GM12878 (cell line): Measurements from ENCODE around the gene SLC22A6. TPM values are rescaled to one million over a fixed set of nuclear protein-coding genes. Genes with fewer than 3 reads are reported as not detected.

Experiments used
- ATAC-seq: fragments of 200-7000 bp; cut with Tn5 transposase; 3 replicates; pipeline ENCODE4 v1.9.1; 2020; ENCODE audit warnings: mild to moderate bottlenecking, moderate library complexity
- BruUV-seq: library from RNA; stranded (reverse); fragments of 400-500 nt; replicated peaks from 2 replicates; lab custom pipeline; 2021; lab: Mats Ljungman, UMichigan
- CTCF ChIA-PET: fragments of 300-600 bp; sonication (Branson Sonifier 250); formaldehyde crosslinking; extraction: SDS; loops from one replicate; lab custom pipeline; 2021; ENCODE audit warnings: inconsistent platforms; lab: Yijun Ruan, JAX
- POLR2A ChIA-PET: fragments of 350-600 bp; formaldehyde crosslinking; extraction: SDS; loops from one replicate; lab custom pipeline; 2021; ENCODE audit warnings: inconsistent platforms; lab: Charles Lee
- RAD21 ChIA-PET: fragments of 300-600 bp; sonication (Branson Sonifier 250); formaldehyde crosslinking; loops from one replicate; lab custom pipeline; 2023; ENCODE audit warnings: antibody characterized with exemption; ENCODE audit not compliant: unreplicated experiment; lab: Charles Lee
- SMC1A ChIA-PET: fragments of 300-600 bp; sonication (Branson Sonifier 250); formaldehyde crosslinking; loops from one replicate; lab custom pipeline; 2023; ENCODE audit not compliant: unreplicated experiment, uncharacterized antibody; lab: Charles Lee
- DNase-seq: peaks from one replicate; pipeline ENCODE4 v3.0.0-alpha.2; 2011; ENCODE audit warnings: low read depth, low spot score
- FAIRE-seq: peaks from 3 replicates; lab custom pipeline; 2011; peaks lifted over from hg19 to GRCh38; lab: Jason Lieb, UNC
- H2AFZ ChIP-seq: 2 replicates; pipeline ENCODE4 v1.6.0; 2011; ENCODE audit warnings: low read depth, low read length, control low read depth; ENCODE audit not compliant: control insufficient read depth
- H3K27ac ChIP-seq: 2 replicates; pipeline ENCODE4 v1.5.1; 2011; ENCODE audit warnings: control low read depth; ENCODE audit not compliant: control insufficient read depth, insufficient read depth
- H3K27me3 ChIP-seq, 2 experiments: replicated peaks in 1 of 2; 2 replicates each; pipeline versions ENCODE4 v1.6.0 to v1.6.1; 2011; ENCODE audit warnings: low read length in 1 of 2; ENCODE audit not compliant: control insufficient read depth in 2 of 2, insufficient read depth in 2 of 2
- H3K36me3 ChIP-seq, 2 experiments: 2 replicates each; pipeline ENCODE4 v1.5.1; 2011; ENCODE audit warnings: low read length in 1 of 2; ENCODE audit not compliant: control insufficient read depth in 2 of 2, insufficient read depth in 2 of 2
- H3K4me1 ChIP-seq: 2 replicates; pipeline ENCODE4 v1.6.1; 2011; ENCODE audit warnings: mild to moderate bottlenecking, low read length, moderate library complexity, mixed read lengths; ENCODE audit not compliant: control insufficient read depth, insufficient read depth
- H3K4me2 ChIP-seq: 2 replicates; pipeline ENCODE4 v1.6.0; 2011; ENCODE audit warnings: control low read depth; ENCODE audit not compliant: control insufficient read depth, insufficient read depth
- H3K4me3 ChIP-seq: fragments of 200-600 bp; sonication (generic); 2 replicates; pipeline ENCODE4 v1.5.1; 2016
- H3K79me2 ChIP-seq: 2 replicates; pipeline ENCODE4 v1.6.0; 2011; ENCODE audit warnings: low read length; ENCODE audit not compliant: control insufficient read depth, insufficient read depth
- H3K9ac ChIP-seq: 2 replicates; pipeline ENCODE4 v1.8.0; 2011; ENCODE audit warnings: low read length, control low read depth, mixed read lengths; ENCODE audit not compliant: control insufficient read depth, insufficient read depth
- H3K9me3 ChIP-seq: replicated peaks from 3 replicates; pipeline ENCODE4 v1.5.1; 2011; ENCODE audit warnings: mild to moderate bottlenecking, low read length; ENCODE audit not compliant: control insufficient read depth, insufficient read depth
- H4K20me1 ChIP-seq: 2 replicates; pipeline ENCODE4 v1.6.0; 2011; ENCODE audit not compliant: control insufficient read depth, insufficient read depth
- ETV6 ChIP-seq, 2 experiments: fragments of 450-650 bp in 1 of 2; IDR thresholded peaks in 1 of 2; conservative IDR thresholded peaks in 1 of 2; 2 replicates each; pipeline ENCODE4 v1.6.1; 2014; ENCODE audit warnings: antibody characterized with exemption in 1 of 2, borderline replicate concordance in 1 of 2, low read depth in 1 of 2, mild to moderate bottlenecking in 1 of 2, moderate library complexity in 1 of 2
- MYC ChIP-seq: IDR thresholded peaks from 2 replicates; pipeline ENCODE4 v1.6.1; 2011; ENCODE audit warnings: mild to moderate bottlenecking, low read length, moderate library complexity, inconsistent platforms; ENCODE audit not compliant: insufficient read depth, insufficient replicate concordance, insufficient read length, severe bottlenecking
- POLR2AphosphoS2 ChIP-seq: IDR thresholded peaks from 2 replicates; pipeline ENCODE4 v1.6.1; 2011; ENCODE audit warnings: low read depth, mild to moderate bottlenecking, low read length, improper control_type of control experiment, moderate library complexity
- TARDBP ChIP-seq: IDR thresholded peaks from 2 replicates; pipeline ENCODE4 v1.6.1; 2016; ENCODE audit warnings: borderline replicate concordance
- WGBS: methylation state at CpG from one replicate; pipeline ENCODE4 v1.1.6; 2016; ENCODE audit warnings: low lambda C conversion rate; ENCODE audit not compliant: insufficient replicate concordance, insufficient coverage; ENCODE audit errors: missing lambda C conversion rate; 5-methylcytosine and 5-hydroxymethylcytosine counted together
- in situ Hi-C: fragments of 300-500 bp; cut with MboI; formaldehyde crosslinking; loops from 9 replicates; pipeline ENCODE4 v1.14.3; 2018; ENCODE audit warnings: mixed read lengths
- intact Hi-C: fragments of 100-400 bp; cut with micrococcal nuclease; formaldehyde crosslinking; loops from one replicate; pipeline ENCODE4 v1.14.2; 2022; ENCODE audit not compliant: unreplicated experiment
- polyA plus RNA-seq, 11 experiments: library from polyadenylated mRNA; depleted of rRNA in 4 of 11; unstranded in 6 of 11; stranded (reverse) in 5 of 11; fragments of >200 nt; fragmentation: Nextera tagmentation in 4 of 11; fragmentation: Illumina TruSeq in 1 of 11; extraction: Ambion mirVana in 4 of 11; extraction: Trizol in 1 of 11; gene quantifications; 1 replicate in 1 of 11; 2 replicates in 10 of 11; pipeline versions ENCODE4 v1.2.1 to v1.2.3, GENCODE V29; 2011 to 2016; ENCODE audit warnings: inconsistent platforms in 2 of 11, missing spikeins in 2 of 11, low read depth in 1 of 11
- total RNA-seq, 4 experiments: library from RNA; depleted of rRNA in 3 of 4; stranded (reverse); fragments of >200 nt in 3 of 4; fragmentation: Illumina TruSeq in 1 of 4; extraction: Trizol in 1 of 4; gene quantifications; 2 replicates each; pipeline versions ENCODE4 v1.2.1 to v1.2.3, GENCODE V29; 2013 to 2021
- TF ChIP-seq, protein P1 (sequence below): fragments of 450-650 bp; formaldehyde crosslinking; IDR thresholded peaks from 2 replicates; pipeline ENCODE4 v1.4.0; 2020; ENCODE audit warnings: mild to moderate bottlenecking, moderate library complexity
- TF ChIP-seq, protein P2 (sequence below): fragments of 450-650 bp; IDR thresholded peaks from 2 replicates; pipeline ENCODE4 v1.6.1; 2016; ENCODE audit warnings: mild to moderate bottlenecking
- TF ChIP-seq, protein P3 (sequence below): IDR thresholded peaks from 2 replicates; pipeline ENCODE4 v1.6.1; 2011; ENCODE audit warnings: low read depth, mild to moderate bottlenecking, low read length, moderate library complexity, borderline replicate concordance; ENCODE audit errors: extremely low read depth
- TF ChIP-seq, protein P4 (sequence below): fragments of 450-650 bp; IDR thresholded peaks from 2 replicates; pipeline ENCODE4 v1.6.1; 2017; ENCODE audit warnings: mild to moderate bottlenecking, low read depth, inconsistent platforms; ENCODE audit not compliant: poor library complexity, severe bottlenecking

The SLC22A6 gene
- total and polyA plus RNA-seq, 10 of the 15 experiments (the other 5 are each of a cell fraction or from before 2014, with no cell fraction given): not detected

DNA sequence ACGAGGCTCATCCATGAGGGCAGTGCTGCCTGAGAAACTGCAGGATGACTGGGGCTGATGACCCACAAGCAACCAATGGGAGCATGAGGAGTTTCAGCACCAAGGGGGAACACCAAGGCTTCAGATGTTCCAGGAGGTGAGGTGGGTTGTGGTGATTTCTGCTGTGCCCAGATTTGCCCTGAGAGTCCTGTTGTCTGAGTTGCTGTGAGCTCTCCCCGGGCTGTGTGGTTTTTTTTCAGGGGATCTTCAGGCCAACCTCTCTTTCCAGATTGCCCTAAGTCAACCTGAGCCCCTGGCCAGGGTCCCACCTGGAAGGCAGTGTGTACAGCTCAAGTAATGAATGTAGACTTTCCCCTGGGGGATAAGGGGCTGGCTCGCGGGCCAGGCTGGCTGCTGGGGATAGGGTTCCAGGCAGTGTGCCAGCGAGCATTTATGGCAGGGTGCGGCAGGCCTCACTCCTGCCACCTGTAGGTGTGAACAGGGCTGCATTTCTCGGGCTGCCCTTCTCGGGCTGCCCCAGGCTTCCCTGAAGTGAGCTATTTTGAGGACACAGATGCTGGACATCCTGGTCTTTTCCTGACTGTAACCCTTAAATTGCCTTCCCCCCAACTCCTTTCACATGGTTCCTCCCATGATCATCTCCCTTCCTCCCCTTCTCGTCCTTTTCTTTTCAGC lies 9.8 kb downstream of the SLC22A6 start (continued):
- TF ChIP-seq, protein P1, sequence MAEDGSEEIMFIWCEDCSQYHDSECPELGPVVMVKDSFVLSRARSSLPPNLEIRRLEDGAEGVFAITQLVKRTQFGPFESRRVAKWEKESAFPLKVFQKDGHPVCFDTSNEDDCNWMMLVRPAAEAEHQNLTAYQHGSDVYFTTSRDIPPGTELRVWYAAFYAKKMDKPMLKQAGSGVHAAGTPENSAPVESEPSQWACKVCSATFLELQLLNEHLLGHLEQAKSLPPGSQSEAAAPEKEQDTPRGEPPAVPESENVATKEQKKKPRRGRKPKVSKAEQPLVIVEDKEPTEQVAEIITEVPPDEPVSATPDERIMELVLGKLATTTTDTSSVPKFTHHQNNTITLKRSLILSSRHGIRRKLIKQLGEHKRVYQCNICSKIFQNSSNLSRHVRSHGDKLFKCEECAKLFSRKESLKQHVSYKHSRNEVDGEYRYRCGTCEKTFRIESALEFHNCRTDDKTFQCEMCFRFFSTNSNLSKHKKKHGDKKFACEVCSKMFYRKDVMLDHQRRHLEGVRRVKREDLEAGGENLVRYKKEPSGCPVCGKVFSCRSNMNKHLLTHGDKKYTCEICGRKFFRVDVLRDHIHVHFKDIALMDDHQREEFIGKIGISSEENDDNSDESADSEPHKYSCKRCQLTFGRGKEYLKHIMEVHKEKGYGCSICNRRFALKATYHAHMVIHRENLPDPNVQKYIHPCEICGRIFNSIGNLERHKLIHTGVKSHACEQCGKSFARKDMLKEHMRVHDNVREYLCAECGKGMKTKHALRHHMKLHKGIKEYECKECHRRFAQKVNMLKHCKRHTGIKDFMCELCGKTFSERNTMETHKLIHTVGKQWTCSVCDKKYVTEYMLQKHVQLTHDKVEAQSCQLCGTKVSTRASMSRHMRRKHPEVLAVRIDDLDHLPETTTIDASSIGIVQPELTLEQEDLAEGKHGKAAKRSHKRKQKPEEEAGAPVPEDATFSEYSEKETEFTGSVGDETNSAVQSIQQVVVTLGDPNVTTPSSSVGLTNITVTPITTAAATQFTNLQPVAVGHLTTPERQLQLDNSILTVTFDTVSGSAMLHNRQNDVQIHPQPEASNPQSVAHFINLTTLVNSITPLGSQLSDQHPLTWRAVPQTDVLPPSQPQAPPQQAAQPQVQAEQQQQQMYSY (CRISPR knock-in tag): no peak
- TF ChIP-seq ETV6 (conservative IDR thresholded peaks at IDR 0.05 in 1 of 2, IDR thresholded peaks at IDR 0.05 in 1 of 2; ENCODE audit: borderline replicate concordance in 1 of 2, low read depth in 1 of 2): no peak
- TF ChIP-seq, protein P2, sequence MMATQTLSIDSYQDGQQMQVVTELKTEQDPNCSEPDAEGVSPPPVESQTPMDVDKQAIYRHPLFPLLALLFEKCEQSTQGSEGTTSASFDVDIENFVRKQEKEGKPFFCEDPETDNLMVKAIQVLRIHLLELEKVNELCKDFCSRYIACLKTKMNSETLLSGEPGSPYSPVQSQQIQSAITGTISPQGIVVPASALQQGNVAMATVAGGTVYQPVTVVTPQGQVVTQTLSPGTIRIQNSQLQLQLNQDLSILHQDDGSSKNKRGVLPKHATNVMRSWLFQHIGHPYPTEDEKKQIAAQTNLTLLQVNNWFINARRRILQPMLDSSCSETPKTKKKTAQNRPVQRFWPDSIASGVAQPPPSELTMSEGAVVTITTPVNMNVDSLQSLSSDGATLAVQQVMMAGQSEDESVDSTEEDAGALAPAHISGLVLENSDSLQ: no peak
- TF ChIP-seq, protein P3, sequence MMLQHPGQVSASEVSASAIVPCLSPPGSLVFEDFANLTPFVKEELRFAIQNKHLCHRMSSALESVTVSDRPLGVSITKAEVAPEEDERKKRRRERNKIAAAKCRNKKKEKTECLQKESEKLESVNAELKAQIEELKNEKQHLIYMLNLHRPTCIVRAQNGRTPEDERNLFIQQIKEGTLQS: no peak

DNA sequence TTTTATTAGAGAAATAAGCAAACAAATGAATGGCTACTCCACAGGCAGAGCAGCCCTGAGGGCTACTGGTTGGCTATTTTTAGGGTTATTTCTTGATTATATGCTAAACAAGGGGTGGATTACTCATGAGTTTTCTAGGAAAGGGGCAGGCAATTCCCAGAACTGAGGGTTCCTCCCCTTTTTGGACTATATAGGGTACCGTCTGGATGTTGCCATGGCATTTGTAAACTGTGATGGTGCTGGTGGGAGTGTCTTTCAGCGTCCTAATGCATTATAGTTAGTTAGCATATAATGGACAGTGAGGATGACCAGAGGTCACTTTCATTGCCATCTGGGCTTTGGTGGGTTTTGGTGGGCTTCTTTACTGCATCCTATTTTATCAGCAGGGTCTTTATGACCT lies 19.2 kb downstream of the SLC22A6 start:
- H3K27me3 ChIP-seq: peaks cover 0 to 4% of the 10 kb centered on the region in 2 experiments; a peak in 1 of 4 replicates
- H3K27ac ChIP-seq: no peak overlapping the region
- TF ChIP-seq, protein P4, sequence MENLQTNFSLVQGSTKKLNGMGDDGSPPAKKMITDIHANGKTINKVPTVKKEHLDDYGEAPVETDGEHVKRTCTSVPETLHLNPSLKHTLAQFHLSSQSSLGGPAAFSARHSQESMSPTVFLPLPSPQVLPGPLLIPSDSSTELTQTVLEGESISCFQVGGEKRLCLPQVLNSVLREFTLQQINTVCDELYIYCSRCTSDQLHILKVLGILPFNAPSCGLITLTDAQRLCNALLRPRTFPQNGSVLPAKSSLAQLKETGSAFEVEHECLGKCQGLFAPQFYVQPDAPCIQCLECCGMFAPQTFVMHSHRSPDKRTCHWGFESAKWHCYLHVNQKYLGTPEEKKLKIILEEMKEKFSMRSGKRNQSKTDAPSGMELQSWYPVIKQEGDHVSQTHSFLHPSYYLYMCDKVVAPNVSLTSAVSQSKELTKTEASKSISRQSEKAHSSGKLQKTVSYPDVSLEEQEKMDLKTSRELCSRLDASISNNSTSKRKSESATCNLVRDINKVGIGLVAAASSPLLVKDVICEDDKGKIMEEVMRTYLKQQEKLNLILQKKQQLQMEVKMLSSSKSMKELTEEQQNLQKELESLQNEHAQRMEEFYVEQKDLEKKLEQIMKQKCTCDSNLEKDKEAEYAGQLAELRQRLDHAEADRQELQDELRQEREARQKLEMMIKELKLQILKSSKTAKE: no peak
- TF ChIP-seq TARDBP: no peak
- TF ChIP-seq MYC: no peak
- TF ChIP-seq POLR2AphosphoS2: no peak
- H3K9me3 ChIP-seq: no peaks in the 10 kb centered on the region
- no peak overlapping the region for H3K9ac ChIP-seq
- H4K20me1 ChIP-seq: no peaks in the 10 kb centered on the region
- no peak overlapping the region for H3K4me3 ChIP-seq
- ChIA-PET SMC1A (no interaction called here), POLR2A (no interaction called here), CTCF (interaction anchor here (1.0 kb wide), 1 partner anchor 58 kb away, joined by 3 read pairs; no protein-coding TSS in a partner anchor), RAD21 (no interaction called here)
- no peaks in the 10 kb centered on the region for H3K4me1 ChIP-seq
- BruUV-seq: no TSS peak
- in situ Hi-C loops: no loop called here
- H3K4me2 ChIP-seq: no peak overlapping the region
- FAIRE-seq: no peak
- no peak overlapping the region for H2AFZ ChIP-seq
- 5% methylated on average over 2 of the region's 2 CpGs for WGBS
- no peaks in the 10 kb centered on the region for H3K36me3 ChIP-seq
- ATAC-seq: no peak
- DNase-seq: no peak
- H3K79me2 ChIP-seq: no peaks in the 10 kb centered on the region
- intact Hi-C loops: no loop called here
